Measurements from ENCODE around the gene WDR62.

DNA sequence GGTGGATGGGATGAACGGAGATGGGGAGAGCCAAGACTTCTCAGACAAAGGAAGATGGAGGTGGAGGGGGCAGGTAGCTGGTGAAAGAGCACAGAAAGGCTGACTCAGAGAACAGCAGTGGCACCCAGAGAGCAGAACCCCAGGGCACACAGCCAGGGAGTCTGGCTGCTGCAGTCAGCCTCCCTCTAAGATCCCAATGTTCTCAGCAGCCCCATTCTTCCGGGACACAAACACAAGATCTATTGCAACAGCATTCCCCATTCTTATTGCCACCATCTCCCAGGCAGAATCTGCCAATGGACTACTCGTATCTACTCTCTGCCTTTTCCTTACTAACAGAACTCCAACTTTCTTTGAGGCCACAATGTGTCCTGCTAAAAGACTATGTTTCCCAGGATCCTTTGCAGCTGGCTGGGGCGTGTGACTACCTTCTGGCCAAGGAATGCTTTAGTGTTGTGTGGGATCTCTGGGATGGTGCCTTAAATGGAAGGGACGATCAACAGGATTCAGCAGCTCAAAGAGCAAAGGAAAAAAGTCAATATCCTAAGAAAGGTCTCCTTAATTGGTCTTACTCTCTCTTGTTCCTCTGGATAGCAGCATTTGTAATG is 8.2 kb upstream of the WDR62 start:
- no peak for TF ChIP-seq EZH2 (IDR thresholded peaks at IDR 0.05; ENCODE audit: low read depth)
- TF ChIP-seq, protein P1, sequence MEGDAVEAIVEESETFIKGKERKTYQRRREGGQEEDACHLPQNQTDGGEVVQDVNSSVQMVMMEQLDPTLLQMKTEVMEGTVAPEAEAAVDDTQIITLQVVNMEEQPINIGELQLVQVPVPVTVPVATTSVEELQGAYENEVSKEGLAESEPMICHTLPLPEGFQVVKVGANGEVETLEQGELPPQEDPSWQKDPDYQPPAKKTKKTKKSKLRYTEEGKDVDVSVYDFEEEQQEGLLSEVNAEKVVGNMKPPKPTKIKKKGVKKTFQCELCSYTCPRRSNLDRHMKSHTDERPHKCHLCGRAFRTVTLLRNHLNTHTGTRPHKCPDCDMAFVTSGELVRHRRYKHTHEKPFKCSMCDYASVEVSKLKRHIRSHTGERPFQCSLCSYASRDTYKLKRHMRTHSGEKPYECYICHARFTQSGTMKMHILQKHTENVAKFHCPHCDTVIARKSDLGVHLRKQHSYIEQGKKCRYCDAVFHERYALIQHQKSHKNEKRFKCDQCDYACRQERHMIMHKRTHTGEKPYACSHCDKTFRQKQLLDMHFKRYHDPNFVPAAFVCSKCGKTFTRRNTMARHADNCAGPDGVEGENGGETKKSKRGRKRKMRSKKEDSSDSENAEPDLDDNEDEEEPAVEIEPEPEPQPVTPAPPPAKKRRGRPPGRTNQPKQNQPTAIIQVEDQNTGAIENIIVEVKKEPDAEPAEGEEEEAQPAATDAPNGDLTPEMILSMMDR (conservative IDR thresholded peaks at IDR 0.05) = no peak

All from PC-9 (cell line).